Adrenal gland (tissue), 19 donors: ENCODE measurements around the gene SCN10A. TPM values are rescaled to one million over a fixed set of nuclear protein-coding genes. Genes with fewer than 3 reads are reported as not detected.

ENCODE experiments used
- DNase-seq, 7 donors: peaks; one replicate each; pipeline ENCODE4 v3.0.0-alpha.2; 2019 to 2020
- H3K27ac ChIP-seq, 5 donors: fragments of 200-600 bp; sonication (generic) in 4 of 5; 1 replicate in 3 of 5; 2 replicates in 2 of 5; pipeline versions ENCODE4 v1.5.1 to v1.8.0; 2016 to 2020; ENCODE audit warnings: mild to moderate bottlenecking in 1 of 5
- H3K27me3 ChIP-seq: fragments of 200-600 bp; 2 replicates; pipeline ENCODE4 v1.8.0; 2021
- H3K36me3 ChIP-seq, 2 donors: fragments of 200-600 bp; replicated peaks in 1 of 2; 1 replicate in 1 of 2; 2 replicates in 1 of 2; pipeline versions ENCODE4 v1.5.1 to v1.8.0; 2018 to 2022
- H3K4me1 ChIP-seq, 2 donors: fragments of 200-600 bp; replicated peaks in 1 of 2; 1 replicate in 1 of 2; 2 replicates in 1 of 2; pipeline versions ENCODE4 v1.5.1 to v1.8.0; 2018 to 2021
- H3K4me3 ChIP-seq, 4 donors: fragments of 200-600 bp; sonication (generic) in 3 of 4; one replicate each; pipeline ENCODE4 v1.5.1; 2016 to 2018
- H3K9me3 ChIP-seq, 3 donors: fragments of 200-600 bp; sonication (generic) in 1 of 3; replicated peaks in 1 of 3; 1 replicate in 2 of 3; 2 replicates in 1 of 3; pipeline versions ENCODE4 v1.5.1 to v1.8.0; 2016 to 2021
- CTCF ChIP-seq, 6 experiments: fragments of 450-650 bp in 4 of 6; fragments of 200-600 bp in 2 of 6; sonication (generic) in 1 of 6; IDR thresholded peaks; 1 replicate in 5 of 6; 2 replicates in 1 of 6; pipeline versions ENCODE4 v1.5.1 to v1.8.0; 2016 to 2021; ENCODE audit warnings: antibody characterized with exemption in 6 of 6, mild to moderate bottlenecking in 2 of 6, moderate library complexity in 1 of 6
- POLR2A ChIP-seq, 2 donors: fragments of 450-650 bp; IDR thresholded peaks; one replicate each; pipeline ENCODE4 v1.6.1; 2017; ENCODE audit warnings: antibody characterized with exemption in 2 of 2, mild to moderate bottlenecking in 2 of 2, moderate library complexity in 1 of 2
- WGBS, 4 donors: extraction: QIAGEN DNeasy Blood & Tissue Kit in 2 of 4; methylation state at CpG; one replicate each; pipeline versions ENCODE4 v1.1.5 to v1.1.7; 2013 to 2017; 5-methylcytosine and 5-hydroxymethylcytosine counted together
- intact Hi-C, 2 donors: fragments of 100-400 bp; cut with DNase I; formaldehyde crosslinking; loops; one replicate each; pipeline versions ENCODE4 v1.14.1 to v1.15.0; 2022 to 2023
- long read RNA-seq, 10 donors: library from polyadenylated mRNA in 3 of 10; unstranded in 2 of 10; stranded (forward) in 1 of 10; transcript quantifications; one replicate each; pipeline ENCODE4 v2.0.0 and lab custom pipeline, GENCODE V29; 2021 to 2026
- polyA plus RNA-seq, 3 donors: library from polyadenylated mRNA; stranded (reverse); fragments of 200-250 nt in 2 of 3; fragments of 350-450 nt in 1 of 3; fragmentation: Illumina TruSeq in 1 of 3; extraction: RNeasy Lipid Tissue Mini Kit (QIAGEN cat#74804) in 1 of 3; gene quantifications; one replicate each; pipeline ENCODE4 v1.2.3, GENCODE V29; 2013 to 2014
- total RNA-seq, 9 donors: library from RNA; depleted of rRNA in 4 of 9; stranded (reverse); fragments of >200 nt in 4 of 9; fragments of 120-200 nt in 1 of 9; fragmentation: NEBNext Ultra II Directional in 1 of 9; extraction: Animal tissue kit (Norgen Biotek cat#: 25700) in 1 of 9; gene quantifications; one replicate each; pipeline versions ENCODE4 v1.1.0 to v1.2.4, GENCODE V29; 2013 to 2023
- donor health status: healthy with polysubstance abuse.
- donor health status: Bipolar disorder and iron deficiency.
- donor health status: DM: yes; HTN: yes; CAD: no.
- donor health status: DM: no; HTN: no; CAD: no.
- donor health status: DM: no; HTN: no; CAD: no.
- donor health status: DM: yes; HTN: yes; CAD: no.

The SCN10A gene
- total RNA-seq (not detected), polyA plus RNA-seq (not detected)
- long read RNA-seq, donor 1 = 0 reads
- long read RNA-seq, donor 2 = 0 reads
- long read RNA-seq, donor 3 = 0 reads
- long read RNA-seq, donor 4 = 0 reads
- long read RNA-seq, donor 5 = 0 reads
- long read RNA-seq, donor 6 = 0 reads
- long read RNA-seq, donor 7 = 0 reads
- long read RNA-seq, donor 8 = 0 reads
- long read RNA-seq, donor 9 = 0 reads
- long read RNA-seq, donor 10 = 0 reads

- WGBS, 4 donors = 69 to 81% (median 75%) methylated on average over 7 of the region's 7 CpGs
- Histone ChIP-seq H3K36me3 (no peaks in the 10 kb centered on the region), H3K27ac (no peak within 1 kb of the TSS), H3K4me3 (no peak within 1 kb of the TSS), H3K4me1 (no peaks in the 10 kb centered on the region), H3K9me3 (no peaks in the 10 kb centered on the region), H3K27me3 (no peaks in the 10 kb centered on the region)
- DNase-seq = no peak
- TF ChIP-seq POLR2A (IDR thresholded peaks at IDR 0.05) = no peak
- no peak for TF ChIP-seq CTCF (IDR thresholded peaks at IDR 0.05)
- intact Hi-C loops = no loop called here
Observed at GRCh38 chr3:38816026-38816425, at the start of gene SCN10A. TSS of gene SCN10A (minus strand) at chr3:38816217. CDS start at chr3:38794010, 22,207 bp downstream.

GRCh38 chr3:38853011-38853410, 37.0 kb upstream of the SCN10A start:
- TF ChIP-seq CTCF (IDR thresholded peaks at IDR 0.05) (no peak), POLR2A (IDR thresholded peaks at IDR 0.05) (no peak)
- Histone ChIP-seq H3K27me3 (no peaks in the 10 kb centered on the region), H3K4me3 (no peak overlapping the region), H3K4me1 (no peaks in the 10 kb centered on the region), H3K9me3 (peaks cover 0 to 9% (median 0%) of the 10 kb centered on the region in 3 donors), H3K27ac (no peak overlapping the region), H3K36me3 (no peaks in the 10 kb centered on the region)
- no peak for DNase-seq
- intact Hi-C loops = no loop called here

GRCh38 chr3:38843898-38844297, 27.9 kb upstream of the SCN10A start:
- no peaks in the 10 kb centered on the region for H3K36me3 ChIP-seq
- no peaks in the 10 kb centered on the region for H3K4me1 ChIP-seq
- H3K27me3 ChIP-seq = no peaks in the 10 kb centered on the region
- WGBS, 4 donors = 48 to 55% (median 54%) methylated on average over 2 of the region's 2 CpGs
- DNase-seq = no peak
- H3K9me3 ChIP-seq = peaks cover 0 to 10% (median 0%) of the 10 kb centered on the region in 3 donors
- H3K4me3 ChIP-seq = no peak overlapping the region
- intact Hi-C loops = no loop called here
- TF ChIP-seq CTCF (IDR thresholded peaks at IDR 0.05) (peak in 2 of 6 experiments; percentile 22 to 24), POLR2A (IDR thresholded peaks at IDR 0.05) (no peak)
- H3K27ac ChIP-seq = no peak overlapping the region

GRCh38 chr3:38842266-38842965, 26.4 kb upstream of the SCN10A start:
- intact Hi-C loops = no loop called here
- no peak for TF ChIP-seq POLR2A (IDR thresholded peaks at IDR 0.05)
- no peak for TF ChIP-seq CTCF (IDR thresholded peaks at IDR 0.05)
- 62 to 69% (median 66%) methylated on average over 4 of the region's 4 CpGs for WGBS, 4 donors
- Histone ChIP-seq H3K27ac (no peak overlapping the region), H3K4me3 (no peak overlapping the region), H3K9me3 (peaks cover 0 to 10% (median 0%) of the 10 kb centered on the region in 3 donors), H3K27me3 (no peaks in the 10 kb centered on the region), H3K4me1 (no peaks in the 10 kb centered on the region), H3K36me3 (no peaks in the 10 kb centered on the region)
- no peak for DNase-seq
